Esophagus muscularis mucosa (tissue), 4 donors: ENCODE measurements around the gene BCL7C. TPM values are rescaled to one million over a fixed set of nuclear protein-coding genes. Genes with fewer than 3 reads are reported as not detected.

Experiments
- DNase-seq: peaks from one replicate; pipeline ENCODE4 v3.0.0-alpha.2; 2017; ENCODE audit errors: extremely low spot score
- H3K27ac ChIP-seq, 4 donors: fragments of 200-600 bp; sonication (generic); replicated peaks in 1 of 4; 1 replicate in 3 of 4; 2 replicates in 1 of 4; pipeline ENCODE4 v1.5.1; 2016 to 2019; ENCODE audit warnings: mild to moderate bottlenecking in 1 of 4
- H3K27me3 ChIP-seq, 4 donors: fragments of 200-600 bp; sonication (generic); one replicate each; pipeline versions ENCODE4 v1.5.1 to v1.6.0; 2016 to 2019
- H3K36me3 ChIP-seq, 4 donors: fragments of 200-600 bp; sonication (generic); one replicate each; pipeline ENCODE4 v1.5.1; 2016 to 2019
- H3K4me1 ChIP-seq, 4 donors: fragments of 200-600 bp; sonication (generic); one replicate each; pipeline ENCODE4 v1.5.1; 2016 to 2019
- H3K4me3 ChIP-seq, 4 donors: fragments of 200-600 bp; sonication (generic); 1 replicate in 2 of 4; 2 replicates in 2 of 4; pipeline ENCODE4 v1.5.1; 2016 to 2019; ENCODE audit warnings: mild to moderate bottlenecking in 4 of 4, moderate library complexity in 1 of 4
- H3K9me3 ChIP-seq, 4 donors: fragments of 200-600 bp; sonication (generic); 1 replicate in 3 of 4; 2 replicates in 1 of 4; pipeline ENCODE4 v1.5.1; 2016 to 2019
- CTCF ChIP-seq, 3 experiments: fragments of 200-600 bp in 2 of 3; fragments of 450-650 bp in 1 of 3; sonication (generic) in 2 of 3; IDR thresholded peaks; one replicate each; pipeline ENCODE4 v1.5.1; 2017 to 2019; ENCODE audit warnings: antibody characterized with exemption in 3 of 3, mild to moderate bottlenecking in 2 of 3, moderate library complexity in 1 of 3
- EP300 ChIP-seq: sonication (generic); formaldehyde crosslinking; IDR thresholded peaks from one replicate; pipeline ENCODE4 v1.6.1; 2017; ENCODE audit warnings: antibody characterized with exemption
- POLR2A ChIP-seq: fragments of 450-650 bp; IDR thresholded peaks from one replicate; pipeline ENCODE4 v1.6.1; 2017; ENCODE audit warnings: antibody characterized with exemption, moderate library complexity, mild to moderate bottlenecking, low read depth
- POLR2AphosphoS5 ChIP-seq, 2 donors: sonication (generic); formaldehyde crosslinking; IDR thresholded peaks; one replicate each; pipeline ENCODE4 v1.6.1; 2017; ENCODE audit warnings: antibody characterized with exemption in 2 of 2
- WGBS: methylation state at CpG from one replicate; pipeline ENCODE4 v1.1.5; 2018; 5-methylcytosine and 5-hydroxymethylcytosine counted together
- intact Hi-C: fragments of 100-400 bp; cut with DNase I; formaldehyde crosslinking; loops from one replicate; pipeline ENCODE4 v1.15.1; 2023
- total RNA-seq, 4 donors: library from RNA; depleted of rRNA; stranded (reverse); fragments of >200 nt; gene quantifications; one replicate each; pipeline versions ENCODE4 v1.1.0 to v1.2.1, GENCODE V29; 2016

Gene BCL7C
- total RNA-seq, 4 donors from 2014 or later: 42.1 to 57.9 (median 45.5) TPM

- WGBS: 0% methylated on average over 31 of the region's 33 CpGs
- peaks cover 0 to 25% (median 9%) of the 10 kb centered on the region in 4 donors for H3K36me3 ChIP-seq
- peak overlapping the region; percentile 85 to 96 (median 94) for H3K27ac ChIP-seq
- peak overlapping the region; percentile 62 to 83 (median 76) for H3K4me3 ChIP-seq
- no peaks in the 10 kb centered on the region for H3K27me3 ChIP-seq
- intact Hi-C loops: no loop called here
- TF ChIP-seq EP300 (no peak), POLR2AphosphoS5 (IDR thresholded peaks at IDR 0.05) (peak; percentile 70 to 77)
- no peaks in the 10 kb centered on the region for H3K9me3 ChIP-seq
- DNase-seq: peak; percentile 100
- peaks cover 21 to 59% (median 43%) of the 10 kb centered on the region in 4 donors for H3K4me1 ChIP-seq
Measured at GRCh38 chr16:30922960-30923535, 29.2 kb upstream of the BCL7C start.

- peak overlapping the region; percentile 87 to 96 (median 94) for H3K27ac ChIP-seq
- H3K36me3 ChIP-seq: peaks cover 0 to 21% (median 9%) of the 10 kb centered on the region in 4 donors
- no peaks in the 10 kb centered on the region for H3K9me3 ChIP-seq
- peak; percentile 100 for DNase-seq
- WGBS: 0% methylated on average over 30 of the region's 42 CpGs
- intact Hi-C loops: no loop called here
- H3K4me1 ChIP-seq: peaks cover 17 to 54% (median 37%) of the 10 kb centered on the region in 4 donors
- peak in 1 of 3 experiments; percentile 5 for TF ChIP-seq CTCF (IDR thresholded peaks at IDR 0.05)
- peak; percentile 24 to 86 for TF ChIP-seq POLR2AphosphoS5 (IDR thresholded peaks at IDR 0.05)
- TF ChIP-seq EP300: no peak
- H3K4me3 ChIP-seq: peak overlapping the region; percentile 62 to 83 (median 76)
- H3K27me3 ChIP-seq: no peaks in the 10 kb centered on the region
Measured at GRCh38 chr16:30922420-30922959, 28.6 kb upstream of the BCL7C start.

- WGBS: 0% methylated on average over 25 of the region's 37 CpGs
- TF ChIP-seq EP300 (no peak), POLR2A (no peak), POLR2AphosphoS5 (IDR thresholded peaks at IDR 0.05) (peak in 1 of 2 donors; percentile 31), CTCF (IDR thresholded peaks at IDR 0.05) (peak; percentile 87 to 94 (median 91))
- intact Hi-C loops: loop anchor here (2.0 kb wide), 1 partner anchor 77 kb away; no protein-coding TSS in a partner anchor
- peak overlapping the region; percentile 62 to 83 (median 76) for H3K4me3 ChIP-seq
- peak; percentile 97 for DNase-seq
- no peaks in the 10 kb centered on the region for H3K27me3 ChIP-seq
- H3K36me3 ChIP-seq: peaks cover 0 to 15% (median 6%) of the 10 kb centered on the region in 4 donors
- peaks cover 16 to 48% (median 32%) of the 10 kb centered on the region in 4 donors for H3K4me1 ChIP-seq
- no peaks in the 10 kb centered on the region for H3K9me3 ChIP-seq
- H3K27ac ChIP-seq: peak overlapping the region; percentile 87 to 96 (median 94)
Measured at GRCh38 chr16:30921748-30922419, 28.0 kb upstream of the BCL7C start.

- 32% methylated on average over 6 of the region's 6 CpGs for WGBS
- peak overlapping the region; percentile 62 to 83 (median 76) for H3K4me3 ChIP-seq
- H3K27ac ChIP-seq: peak overlapping the region; percentile 87 to 96 (median 94)
- peaks cover 16 to 43% (median 32%) of the 10 kb centered on the region in 4 donors for H3K4me1 ChIP-seq
- intact Hi-C loops: loop anchor here (2.0 kb wide), 1 partner anchor 77 kb away; no protein-coding TSS in a partner anchor
- no peaks in the 10 kb centered on the region for H3K9me3 ChIP-seq
- no peaks in the 10 kb centered on the region for H3K27me3 ChIP-seq
- no peak for DNase-seq
- H3K36me3 ChIP-seq: peaks cover 0 to 10% (median 4%) of the 10 kb centered on the region in 4 donors
- no peak for TF ChIP-seq POLR2A
- TF ChIP-seq POLR2AphosphoS5 (IDR thresholded peaks at IDR 0.05): no peak
- TF ChIP-seq EP300: no peak
- TF ChIP-seq CTCF (IDR thresholded peaks at IDR 0.05): no peak
Measured at GRCh38 chr16:30921459-30921747, 27.5 kb upstream of the BCL7C start.

GRCh38 chr16:30920891-30921290 lies 27.0 kb upstream of the BCL7C start:
- Histone ChIP-seq H3K27me3 (no peaks in the 10 kb centered on the region), H3K4me3 (no peak overlapping the region), H3K27ac (peak overlapping the region in 3 of 4 donors; percentile 93 to 96 (median 95)), H3K4me1 (peaks cover 16 to 38% (median 32%) of the 10 kb centered on the region in 4 donors), H3K36me3 (peaks cover 0 to 5% (median 2%) of the 10 kb centered on the region in 4 donors), H3K9me3 (no peaks in the 10 kb centered on the region)
- no peak for TF ChIP-seq EP300
- no peak for TF ChIP-seq POLR2AphosphoS5 (IDR thresholded peaks at IDR 0.05)
- no peak for TF ChIP-seq CTCF (IDR thresholded peaks at IDR 0.05)
- no peak for TF ChIP-seq POLR2A
- no peak for DNase-seq
- intact Hi-C loops: loop anchor here (2.0 kb wide), 1 partner anchor 76 kb away; no protein-coding TSS in a partner anchor
- 60% methylated on average over 2 of the region's 2 CpGs for WGBS
